ENCODE measurements around the gene PDLIM7. TPM values are rescaled to one million over a fixed set of nuclear protein-coding genes. Genes with fewer than 3 reads are reported as not detected.

The PDLIM7 gene
- total and polyA plus RNA-seq, 2 donors (not counting 3 experiments of a cell fraction or from before 2014, with no cell fraction given), result 314 to 318 TPM

GRCh38 chr5:177478711-177479646 is 18.4 kb downstream of the PDLIM7 start:
- Histone ChIP-seq H3K27ac (ENCODE audit: insufficient read depth, low read depth, low read length) (no peak overlapping the region), H3K79me2 (ENCODE audit: control insufficient read depth, insufficient read depth, low read length) (no peaks in the 10 kb centered on the region), H3K9me1 (replicated peaks; ENCODE audit: control insufficient read depth, extremely low read depth, insufficient read depth, low read length) (no peaks in the 10 kb centered on the region), H3K27me3 (ENCODE audit: control insufficient read depth in 2 of 2, insufficient read depth in 2 of 2, low read length in 2 of 2) (no peaks in the 10 kb centered on the region), H3K9me3 (replicated peaks; ENCODE audit: control insufficient read depth, insufficient read depth, low read length) (no peaks in the 10 kb centered on the region), H3K4me2 (ENCODE audit: insufficient read depth, low read length) (no peak overlapping the region), H3K9ac (replicated peaks; ENCODE audit: extremely low read depth, insufficient read depth, low read length) (no peak overlapping the region), H2AFZ (ENCODE audit: low read depth, low read length) (no peak overlapping the region), H4K20me1 (replicated peaks; ENCODE audit: control insufficient read depth, extremely low read depth, insufficient read depth, low read length) (no peaks in the 10 kb centered on the region), H3K4me1 (ENCODE audit: control insufficient read depth, extremely low read depth, insufficient read depth, low read length) (no peaks in the 10 kb centered on the region), H3K36me3 (ENCODE audit: control insufficient read depth in 2 of 2, extremely low read depth in 1 of 2, insufficient read depth in 2 of 2, low read length in 2 of 2) (peaks cover 0 to 13% of the 10 kb centered on the region in 2 experiments), H3K4me3 (replicated peaks in 1 of 3; ENCODE audit: insufficient read depth in 1 of 3, low read depth in 1 of 3, low read length in 3 of 3) (no peak overlapping the region)
- intact Hi-C loops (cut with micrococcal nuclease), result loop anchor here (10.0 kb wide), 1 partner anchor 1034 kb away; the partner anchor contains the start of gene FAF2
- no peak for TF ChIP-seq EZH2 (IDR thresholded peaks at IDR 0.05; ENCODE audit: borderline replicate concordance, low read depth, low read length, severe bottlenecking)
- peak; percentile 52 for TF ChIP-seq POLR2A (IDR thresholded peaks at IDR 0.05; ENCODE audit: low read depth, low read length)
- FAIRE-seq (peak; percentile 70), DNase-seq (ENCODE audit: low read depth, low spot score) (no peak)
- ChIA-PET POLR2A (interaction anchor here (0.9 to 1.3 kb wide), 3 partner anchors 9 to 16 kb away, joined by 3 to 5 read pairs (median 5); no protein-coding TSS in a partner anchor), CTCF (interaction anchor here (1.2 to 3.3 kb wide), 5 partner anchors 12 to 75 kb away, joined by 3 to 17 read pairs (median 4); no protein-coding TSS in a partner anchor)
- no TSS peak for BruUV-seq (replicated peaks)
- dilution Hi-C loops (cut with MboI; ENCODE audit: extremely low pct_ligation_motif_present, low sequenced_read_pairs), result no loop called here

- no peaks in the 10 kb centered on the region for H3K9me3 ChIP-seq (replicated peaks; ENCODE audit: control insufficient read depth, insufficient read depth, low read length)
- no peaks in the 10 kb centered on the region for H3K27me3 ChIP-seq (ENCODE audit: control insufficient read depth in 2 of 2, insufficient read depth in 2 of 2, low read length in 2 of 2)
- POLR2A ChIA-PET, result interaction anchor here (1.1 to 2.3 kb wide), 4 partner anchors 10 to 19 kb away, joined by 3 to 17 read pairs (median 8); partner anchors contain the start of gene PDLIM7
- H3K36me3 ChIP-seq (ENCODE audit: control insufficient read depth in 2 of 2, extremely low read depth in 1 of 2, insufficient read depth in 2 of 2, low read length in 2 of 2), result peaks cover 0 to 5% of the 10 kb centered on the region in 2 experiments
- H3K9ac ChIP-seq (replicated peaks; ENCODE audit: extremely low read depth, insufficient read depth, low read length), result no peak overlapping the region
- H3K9me1 ChIP-seq (replicated peaks; ENCODE audit: control insufficient read depth, extremely low read depth, insufficient read depth, low read length), result no peaks in the 10 kb centered on the region
- H3K79me2 ChIP-seq (ENCODE audit: control insufficient read depth, insufficient read depth, low read length), result peaks cover under 1% of the 10 kb centered on the region
- intact Hi-C loops (cut with micrococcal nuclease) (loop anchor here (10.0 kb wide), 1 partner anchor 1033 kb away; the partner anchor contains the start of gene FAF2), dilution Hi-C loops (cut with MboI; ENCODE audit: extremely low pct_ligation_motif_present, low sequenced_read_pairs) (no loop called here)
- no peak overlapping the region for H3K4me2 ChIP-seq (ENCODE audit: insufficient read depth, low read length)
- H4K20me1 ChIP-seq (replicated peaks; ENCODE audit: control insufficient read depth, extremely low read depth, insufficient read depth, low read length), result no peaks in the 10 kb centered on the region
- CTCF ChIA-PET, result interaction anchor here (1.0 to 3.3 kb wide), 8 partner anchors 8 to 87 kb away, joined by 3 to 17 read pairs (median 4); partner anchors contain the start of gene PDLIM7
- no peak for TF ChIP-seq MAX (IDR thresholded peaks at IDR 0.05; ENCODE audit: insufficient read depth, insufficient read length)
- no peak for TF ChIP-seq CTCF (IDR thresholded peaks at IDR 0.05; ENCODE audit: extremely low read depth in 1 of 2, insufficient read depth in 1 of 2, low read depth in 1 of 2, low read length in 2 of 2)
- TF ChIP-seq POLR2A (IDR thresholded peaks at IDR 0.05; ENCODE audit: low read depth, low read length), result peak; percentile 15
- no peak overlapping the region for H2AFZ ChIP-seq (ENCODE audit: low read depth, low read length)
- no peak overlapping the region for H3K4me3 ChIP-seq (replicated peaks in 1 of 3; ENCODE audit: insufficient read depth in 1 of 3, low read depth in 1 of 3, low read length in 3 of 3)
- no peak for DNase-seq (ENCODE audit: low read depth, low spot score)
- FAIRE-seq, result peak; percentile 4
- H3K27ac ChIP-seq (ENCODE audit: insufficient read depth, low read depth, low read length), result no peak overlapping the region
- H3K4me1 ChIP-seq (ENCODE audit: control insufficient read depth, extremely low read depth, insufficient read depth, low read length), result no peaks in the 10 kb centered on the region
- BruUV-seq (replicated peaks), result no TSS peak
These were observed 19.5 kb downstream of the PDLIM7 start for GRCh38 chr5:177477701-177478477.
